ENCODE measurements around the gene KRTAP4-12. TPM values are rescaled to one million over a fixed set of nuclear protein-coding genes. Genes with fewer than 3 reads are reported as not detected.
A peak's percentile ranks its signal among the peaks of the same experiment; 100 is the strongest.
"Not testable (repeated sequence)": the region's sequence is repeated elsewhere in the genome, so short reads cannot be mapped to it uniquely, and the experiment has no call there.

KRTAP4-12 gene
- total and polyA plus RNA-seq, 2 experiments from 2014 or later, result not detected

- not testable (repeated sequence) for H3K27ac ChIP-seq; H3K9me2 ChIP-seq (replicated peaks; ENCODE audit: insufficient read depth)
These were observed 19.5 kb downstream of the KRTAP4-12 start for GRCh38 chr17:41104386-41105038.

GRCh38 chr17:41103896-41104295, 20.1 kb downstream of the KRTAP4-12 start:
- WGBS (ENCODE audit: low lambda C conversion rate, missing lambda C conversion rate), result 84% methylated on average over 1 of the region's 1 CpG
- H3K36me3 ChIP-seq (replicated peaks; ENCODE audit: insufficient read depth, low read depth), result no peaks in the 10 kb centered on the region
- H3K79me2 ChIP-seq, result no peaks in the 10 kb centered on the region
- no peaks in the 10 kb centered on the region for H3K27me3 ChIP-seq
- DNase-seq (ENCODE audit: low spot score), result no peak
- H3K27ac ChIP-seq, result no peak overlapping the region
- H3K4me3 ChIP-seq, result no peak overlapping the region
- TF ChIP-seq CTCF (IDR thresholded peaks at IDR 0.05; ENCODE audit: poor library complexity), result no peak
- TF ChIP-seq EZH2 (IDR thresholded peaks at IDR 0.05; ENCODE audit: borderline replicate concordance), result no peak
- TF ChIP-seq EZH2phosphoT487 (IDR thresholded peaks at IDR 0.05; ENCODE audit: low read depth, severe bottlenecking, unreplicated experiment), result no peak
- no peaks in the 10 kb centered on the region for H3K9me2 ChIP-seq (replicated peaks; ENCODE audit: insufficient read depth)
- no peaks in the 10 kb centered on the region for H4K20me1 ChIP-seq (ENCODE audit: insufficient read depth, poor library complexity, severe bottlenecking)
- no peaks in the 10 kb centered on the region for H3K9me3 ChIP-seq (ENCODE audit: low read depth)
- no peak overlapping the region for H3K4me2 ChIP-seq
- no peak overlapping the region for H2AFZ ChIP-seq
- H3K4me1 ChIP-seq (ENCODE audit: insufficient read depth), result no peaks in the 10 kb centered on the region

More at GRCh38 chr17:41104386-41105038, 19.5 kb downstream of the KRTAP4-12 start:
- not testable (repeated sequence) for H3K27me3 ChIP-seq; H3K9me3 ChIP-seq (ENCODE audit: low read depth); H2AFZ ChIP-seq; H3K4me1 ChIP-seq (ENCODE audit: insufficient read depth); H4K20me1 ChIP-seq (ENCODE audit: insufficient read depth, poor library complexity, severe bottlenecking); H3K36me3 ChIP-seq (replicated peaks; ENCODE audit: insufficient read depth, low read depth); DNase-seq (ENCODE audit: low spot score); H3K79me2 ChIP-seq; H3K4me2 ChIP-seq; H3K4me3 ChIP-seq
- 67% methylated on average over 2 of the region's 2 CpGs for WGBS (ENCODE audit: low lambda C conversion rate, missing lambda C conversion rate)

GRCh38 chr17:41101586-41102259, 22.3 kb downstream of the KRTAP4-12 start, which contains the start of gene KRTAP4-16:
KRTAP4-16 (minus strand) TSS chr17:41102209; CDS start chr17:41102209, 0 bp downstream.
- no peak within 1 kb of the TSS for H3K4me2 ChIP-seq
- TF ChIP-seq EZH2phosphoT487 (IDR thresholded peaks at IDR 0.05; ENCODE audit: low read depth, severe bottlenecking, unreplicated experiment), result no peak
- TF ChIP-seq CTCF (IDR thresholded peaks at IDR 0.05; ENCODE audit: poor library complexity), result no peak
- no peaks in the 10 kb centered on the region for H3K9me2 ChIP-seq (replicated peaks; ENCODE audit: insufficient read depth)
- no peaks in the 10 kb centered on the region for H3K79me2 ChIP-seq
- DNase-seq (ENCODE audit: low spot score), result no peak
- H3K36me3 ChIP-seq (replicated peaks; ENCODE audit: insufficient read depth, low read depth), result no peaks in the 10 kb centered on the region
- WGBS (ENCODE audit: low lambda C conversion rate, missing lambda C conversion rate), result 79% methylated on average over 5 of the region's 10 CpGs
- no peak within 1 kb of the TSS for H2AFZ ChIP-seq
- no peaks in the 10 kb centered on the region for H3K9me3 ChIP-seq (ENCODE audit: low read depth)
- H3K4me3 ChIP-seq, result no peak within 1 kb of the TSS
- no peaks in the 10 kb centered on the region for H3K4me1 ChIP-seq (ENCODE audit: insufficient read depth)
- no peaks in the 10 kb centered on the region for H4K20me1 ChIP-seq (ENCODE audit: insufficient read depth, poor library complexity, severe bottlenecking)
- no peak within 1 kb of the TSS for H3K27ac ChIP-seq
- no peaks in the 10 kb centered on the region for H3K27me3 ChIP-seq

GRCh38 chr17:41099682-41100480, 24.1 kb downstream of the KRTAP4-12 start:
- not testable (repeated sequence) for H3K79me2 ChIP-seq; H3K9me3 ChIP-seq (ENCODE audit: low read depth); H3K4me1 ChIP-seq (ENCODE audit: insufficient read depth); H3K36me3 ChIP-seq (replicated peaks; ENCODE audit: insufficient read depth, low read depth); H4K20me1 ChIP-seq (ENCODE audit: insufficient read depth, poor library complexity, severe bottlenecking); H2AFZ ChIP-seq; H3K9me2 ChIP-seq (replicated peaks; ENCODE audit: insufficient read depth); H3K4me2 ChIP-seq; H3K27me3 ChIP-seq; H3K27ac ChIP-seq; H3K4me3 ChIP-seq
- 65% methylated on average over 7 of the region's 7 CpGs for WGBS (ENCODE audit: low lambda C conversion rate, missing lambda C conversion rate)
- DNase-seq (ENCODE audit: low spot score), result peak; percentile 15
